NCI-H128 (cell line): ENCODE data around the gene SGK1.
A peak's percentile ranks its signal among the peaks of the same experiment; 100 is the strongest.

ENCODE experiments used
- DNase-seq: peaks from one replicate; lab custom pipeline; 2025; ENCODE audit not compliant: unreplicated experiment; lab: John Stamatoyannopoulos, UW

Gene SGK1

GRCh38 chr6:134317471-134318131, at the start of gene SGK1:
SGK1 (minus strand) TSS chr6:134318112; CDS start chr6:134317460, 652 bp downstream.
- peak; percentile 62 for DNase-seq

- no peak for DNase-seq
Observed at GRCh38 chr6:134363323-134364039, 45.6 kb upstream of the SGK1 start.

GRCh38 chr6:134361011-134361410, 43.1 kb upstream of the SGK1 start:
- DNase-seq, result no peak

- DNase-seq, result no peak
Observed at GRCh38 chr6:134359302-134359701, 41.4 kb upstream of the SGK1 start.

DNA sequence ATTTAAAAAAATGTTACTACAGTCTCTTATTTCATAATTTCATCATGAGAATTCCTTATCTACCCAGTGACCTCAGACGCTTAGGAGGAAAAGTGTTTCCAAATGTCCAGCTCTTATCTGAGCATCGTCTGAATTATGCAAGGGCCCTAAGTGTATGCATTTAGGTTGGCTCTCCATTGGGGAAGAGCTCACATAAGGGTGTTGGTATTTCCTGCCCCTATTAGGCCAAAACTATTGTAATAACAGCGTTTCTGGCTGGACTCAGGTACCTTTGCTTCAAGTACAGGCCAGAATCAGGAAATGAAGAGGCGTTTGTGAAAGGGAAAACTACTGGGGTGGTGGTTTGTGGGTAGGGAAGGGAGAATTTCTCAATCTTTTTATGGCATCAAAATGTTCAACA, 40.4 kb upstream of the SGK1 start:
- DNase-seq, result no peak

DNA sequence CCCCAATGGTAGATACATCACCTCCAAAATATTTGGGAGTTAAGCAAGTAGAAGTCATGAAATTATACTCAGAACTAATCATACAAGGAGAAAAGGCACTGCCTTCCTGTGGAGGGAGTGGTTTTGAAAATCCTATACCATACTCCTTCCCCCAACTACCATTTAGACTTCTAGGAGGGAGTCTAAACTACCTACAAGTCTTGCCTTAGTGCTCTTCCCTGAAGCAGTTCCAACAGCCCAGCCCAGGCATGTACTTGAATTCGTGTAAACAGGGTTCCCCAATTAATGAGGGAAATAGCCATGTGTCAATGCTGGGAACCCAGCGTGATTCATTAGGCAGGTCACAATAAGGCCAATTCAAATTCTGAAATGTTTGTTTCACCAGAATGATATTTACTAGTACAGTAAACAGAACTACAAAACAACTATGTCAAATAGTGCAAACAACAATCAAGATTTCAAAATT, 39.1 kb upstream of the SGK1 start:
- DNase-seq, result no peak

GRCh38 chr6:134356405-134356804, 38.5 kb upstream of the SGK1 start:
- no peak for DNase-seq

- no peak for DNase-seq
Observed at GRCh38 chr6:134352786-134353480, 35.0 kb upstream of the SGK1 start.

- DNase-seq, result no peak
Observed at GRCh38 chr6:134351615-134352474, 33.9 kb upstream of the SGK1 start.

- DNase-seq, result no peak
Observed at GRCh38 chr6:134347885-134348805, 30.2 kb upstream of the SGK1 start.

- no peak for DNase-seq
Observed at GRCh38 chr6:134346932-134347545, 29.1 kb upstream of the SGK1 start.

DNA sequence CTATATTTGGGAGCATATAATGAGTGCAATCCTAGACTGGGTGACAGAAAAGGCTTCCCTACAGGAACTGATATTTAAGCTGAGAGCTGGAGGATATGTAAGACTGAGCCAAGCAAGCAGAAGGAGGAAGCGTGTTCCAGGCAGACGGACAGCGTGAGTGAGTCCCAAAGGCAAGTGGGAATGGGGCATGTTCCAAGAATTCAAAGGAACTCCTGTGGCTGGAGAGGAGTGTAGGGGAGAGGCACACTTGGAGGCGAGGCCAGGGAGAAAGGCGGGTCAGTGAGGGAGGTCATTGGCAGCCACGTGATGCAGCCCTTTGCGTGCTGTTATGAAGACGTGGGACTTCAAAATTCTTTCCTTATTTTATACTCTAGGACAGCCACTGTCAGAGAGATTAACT, 27.9 kb upstream of the SGK1 start:
- no peak for DNase-seq

- DNase-seq, result no peak
Observed at GRCh38 chr6:134343066-134343465, 25.2 kb upstream of the SGK1 start.

DNA sequence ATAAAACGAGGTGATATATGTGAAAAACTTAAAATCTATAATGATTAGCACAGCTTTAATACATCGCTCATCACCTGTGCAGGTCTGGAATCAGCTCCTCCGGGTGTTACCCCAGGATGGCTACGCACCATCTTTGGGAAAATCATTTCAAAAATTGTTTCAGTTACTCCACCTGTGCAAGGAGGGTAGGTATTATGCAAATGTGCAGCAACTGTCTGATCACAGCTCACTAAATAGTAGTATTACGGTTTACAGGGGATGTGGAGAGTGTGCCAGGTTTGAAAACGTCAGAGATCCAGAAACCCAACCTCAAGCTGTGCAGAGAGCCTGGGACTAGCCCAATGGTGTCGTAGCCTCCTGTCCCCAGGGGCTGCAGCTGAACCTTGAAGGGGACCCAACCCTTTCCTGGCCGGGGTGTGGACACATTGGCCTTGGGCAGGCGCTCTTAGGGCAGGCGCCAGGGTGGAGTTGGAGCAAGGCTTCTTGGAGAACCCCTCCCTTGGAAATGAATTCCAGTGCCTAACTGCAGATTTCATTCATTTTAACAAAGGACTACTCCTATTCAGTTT, 24.2 kb upstream of the SGK1 start:
- no peak for DNase-seq

DNA sequence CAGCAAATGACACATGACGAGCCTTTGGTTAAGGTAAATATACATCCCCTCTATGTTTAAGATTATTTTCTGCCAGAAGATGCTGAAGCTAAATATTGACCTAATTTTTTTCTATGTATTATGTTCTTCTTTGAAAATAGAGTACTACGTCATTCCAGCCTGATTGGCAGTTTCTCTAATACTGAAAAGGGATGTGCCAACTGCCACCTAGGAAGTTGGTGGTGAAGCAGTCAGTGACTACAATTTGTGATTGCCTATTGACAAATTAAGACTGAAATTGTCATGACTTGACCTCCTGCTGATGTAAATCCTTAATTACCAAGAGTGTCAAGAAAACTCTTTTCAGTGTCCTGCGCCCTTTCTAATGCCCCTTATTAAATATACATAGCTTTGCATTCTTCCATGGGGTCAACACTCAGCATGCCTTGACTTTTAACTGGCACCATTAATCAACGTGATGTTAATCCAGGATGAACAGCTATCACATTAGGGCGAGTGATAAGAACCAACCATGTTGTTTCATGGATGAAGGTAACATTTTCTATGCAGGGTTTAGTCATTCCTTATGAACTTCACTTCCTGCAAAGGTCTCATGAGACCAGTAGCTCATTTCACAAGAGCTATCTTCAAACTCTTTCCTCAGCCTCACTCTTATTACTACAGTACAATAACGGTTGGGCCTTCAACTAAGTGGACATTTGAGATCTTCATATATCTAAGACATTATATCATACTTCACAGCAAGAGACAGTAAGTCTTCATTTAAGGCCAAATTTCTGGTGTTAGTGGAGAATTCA, 22.5 kb upstream of the SGK1 start:
- no peak for DNase-seq

DNA sequence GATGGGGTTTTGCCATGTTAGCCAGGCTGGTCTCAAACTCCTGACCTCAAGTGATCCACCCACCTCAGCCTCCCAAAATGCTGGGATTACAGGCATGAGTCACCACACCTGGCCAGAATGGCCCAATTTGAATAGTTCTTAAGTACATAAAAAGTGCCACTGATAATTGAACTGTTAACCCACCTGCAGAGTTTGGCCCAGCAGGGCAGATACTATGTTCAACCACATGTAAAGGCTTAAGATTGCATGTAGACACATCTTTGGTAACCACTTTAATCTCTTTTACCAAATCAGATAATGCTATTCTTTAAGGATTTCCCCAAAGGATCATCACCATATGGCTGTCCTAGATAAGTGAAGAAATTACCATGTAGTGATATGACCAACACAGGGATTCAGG, 21.3 kb upstream of the SGK1 start:
- no peak for DNase-seq

DNA sequence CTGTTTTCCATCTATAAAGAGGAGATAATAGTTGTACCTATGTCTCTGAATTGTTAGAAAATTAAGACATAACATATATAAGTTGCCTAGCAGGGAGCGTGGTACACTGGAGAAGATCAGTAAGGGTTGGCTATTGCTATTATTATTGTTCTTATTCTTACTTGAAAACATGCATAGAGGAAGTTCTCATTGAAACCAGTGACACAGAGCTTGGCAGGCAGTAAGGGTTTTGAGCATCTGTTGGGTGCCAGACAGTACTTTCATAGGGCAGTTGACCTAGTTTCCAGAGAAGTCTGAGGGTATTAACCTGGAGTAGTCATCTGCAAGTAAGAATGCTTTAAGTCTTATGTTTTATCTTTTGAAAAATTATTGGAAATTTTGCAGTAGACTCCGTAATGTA, 13.3 kb upstream of the SGK1 start:
- no peak for DNase-seq

DNA sequence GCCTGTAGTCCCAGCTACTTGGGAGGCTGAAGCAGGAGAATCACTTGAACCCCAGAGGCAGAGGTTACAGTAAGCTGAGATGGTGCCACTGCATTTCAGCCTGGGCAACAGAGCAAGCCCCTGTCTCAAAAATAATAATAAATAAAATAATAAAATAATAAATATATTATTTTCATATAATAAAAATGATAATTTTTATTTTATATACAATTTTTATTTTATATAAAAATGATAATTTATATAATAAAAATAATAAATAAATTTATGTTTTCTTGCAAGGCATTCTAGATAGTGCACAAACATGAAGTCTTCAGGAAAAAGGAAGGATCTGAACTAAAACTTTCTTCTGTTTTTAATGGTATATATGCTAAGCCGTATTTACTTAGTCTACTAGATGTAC, 12.6 kb upstream of the SGK1 start:
- no peak for DNase-seq

DNA sequence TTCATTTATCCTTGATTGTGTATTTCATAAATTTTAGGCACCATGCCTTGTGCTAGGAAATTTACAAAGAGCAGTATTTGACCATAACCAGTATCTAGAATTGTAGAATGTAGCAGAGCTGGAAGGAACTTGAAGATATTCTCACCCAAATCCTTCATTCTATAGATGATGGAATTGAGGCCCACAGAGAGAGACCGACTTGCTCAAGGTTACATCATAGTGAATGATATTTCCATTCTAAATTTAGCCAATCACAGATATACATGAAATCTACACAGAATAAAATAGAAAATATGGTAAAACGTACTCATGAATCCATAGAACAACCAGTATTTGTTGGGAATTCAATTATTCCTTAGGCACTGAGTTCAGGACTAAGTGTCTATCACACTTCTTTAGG, 10.9 kb upstream of the SGK1 start:
- no peak for DNase-seq
